GM10847 (cell line): ENCODE measurements around the gene SORCS3.

Source experiments
- POLR2A ChIP-seq: IDR thresholded peaks from 2 replicates; pipeline ENCODE4 v1.6.1; 2011; ENCODE audit not compliant: insufficient read length; ENCODE audit errors: extremely low read depth

Gene SORCS3

GRCh38 chr10:104892879-104893617 lies 252.0 kb downstream of the SORCS3 start:
- no peak for TF ChIP-seq POLR2A

- TF ChIP-seq POLR2A, result no peak
Measured at GRCh38 chr10:104893701-104894100, 252.6 kb downstream of the SORCS3 start.

DNA sequence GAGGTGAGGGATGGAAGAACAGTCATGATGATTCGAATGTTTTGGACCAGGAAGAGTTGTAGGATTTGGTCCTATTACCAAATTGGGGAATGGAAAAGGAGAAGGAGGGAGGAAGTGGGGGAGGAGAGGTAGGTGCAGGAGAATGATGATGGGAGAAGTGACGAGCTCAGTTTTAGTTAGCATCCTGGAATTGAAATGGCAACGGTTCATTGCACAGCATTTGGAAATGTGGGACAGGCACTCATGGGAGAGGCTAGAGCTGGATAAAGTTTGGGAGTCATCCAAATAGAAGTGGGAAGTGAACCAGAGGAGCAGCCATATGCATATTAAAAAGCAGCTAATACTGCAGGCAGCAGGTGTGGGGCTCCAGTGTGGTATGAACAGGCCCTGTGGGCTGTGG lies 253.6 kb downstream of the SORCS3 start:
- no peak for TF ChIP-seq POLR2A

DNA sequence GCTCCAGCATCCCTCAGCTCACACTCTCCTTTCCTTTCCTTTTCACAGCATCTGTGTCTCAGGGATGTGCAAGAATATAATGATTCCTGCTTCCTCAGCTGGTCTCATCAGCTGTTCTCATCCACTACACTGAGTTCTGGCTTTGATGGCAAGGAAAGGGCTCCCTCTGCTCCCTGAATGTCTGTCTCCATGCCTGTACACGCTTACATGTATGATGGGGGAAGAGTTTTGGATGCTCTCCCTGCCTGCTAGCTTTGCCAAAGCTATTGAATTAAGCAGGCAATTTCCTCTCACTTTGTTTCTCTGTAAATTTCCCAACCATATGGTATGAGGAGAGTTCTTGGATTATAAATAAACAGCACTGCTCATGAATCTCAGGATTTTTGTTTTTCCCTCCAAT lies 254.5 kb downstream of the SORCS3 start:
- TF ChIP-seq POLR2A, result no peak

GRCh38 chr10:104895981-104896380 lies 254.9 kb downstream of the SORCS3 start:
- no peak for TF ChIP-seq POLR2A

GRCh38 chr10:104897696-104898095 lies 256.6 kb downstream of the SORCS3 start:
- TF ChIP-seq POLR2A, result no peak

DNA sequence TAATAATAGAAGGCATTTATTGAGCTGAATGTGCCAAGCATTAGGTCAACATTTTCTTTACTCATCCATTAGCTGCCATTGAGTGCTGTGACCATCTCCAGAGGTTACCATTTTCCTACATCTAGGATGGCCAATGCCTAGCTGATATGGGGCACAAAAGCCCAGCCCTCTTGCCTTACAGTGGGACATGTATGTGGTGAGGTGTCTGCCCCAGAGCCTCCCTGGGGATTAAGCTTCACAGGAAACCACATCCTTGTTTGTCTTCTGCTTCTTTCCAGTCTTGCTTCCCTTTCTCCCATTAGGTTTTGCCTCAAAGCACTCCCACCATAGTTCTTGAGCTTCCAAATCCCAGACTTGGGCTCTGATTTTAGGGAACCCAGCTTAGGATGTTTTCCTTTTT lies 258.7 kb downstream of the SORCS3 start:
- no peak for TF ChIP-seq POLR2A

DNA sequence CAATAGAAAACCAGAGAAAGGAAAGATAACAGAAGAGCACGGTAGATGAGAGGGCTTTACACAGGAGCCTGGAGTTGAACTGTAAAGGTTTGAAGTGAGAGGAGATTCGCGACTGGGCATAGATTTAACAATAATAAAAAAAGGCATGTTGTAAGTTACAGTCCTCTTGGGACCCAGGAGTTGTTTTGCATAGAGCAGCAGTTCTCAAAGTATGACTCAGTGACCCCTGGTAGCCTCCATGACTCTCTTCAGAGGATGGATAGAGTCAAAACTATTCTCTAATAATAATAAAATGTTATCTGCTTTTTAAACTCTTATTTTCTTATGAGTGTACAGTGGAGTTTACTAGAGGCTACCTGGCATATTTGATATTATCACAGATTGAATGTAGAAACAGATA lies 262.3 kb downstream of the SORCS3 start:
- no peak for TF ChIP-seq POLR2A

DNA sequence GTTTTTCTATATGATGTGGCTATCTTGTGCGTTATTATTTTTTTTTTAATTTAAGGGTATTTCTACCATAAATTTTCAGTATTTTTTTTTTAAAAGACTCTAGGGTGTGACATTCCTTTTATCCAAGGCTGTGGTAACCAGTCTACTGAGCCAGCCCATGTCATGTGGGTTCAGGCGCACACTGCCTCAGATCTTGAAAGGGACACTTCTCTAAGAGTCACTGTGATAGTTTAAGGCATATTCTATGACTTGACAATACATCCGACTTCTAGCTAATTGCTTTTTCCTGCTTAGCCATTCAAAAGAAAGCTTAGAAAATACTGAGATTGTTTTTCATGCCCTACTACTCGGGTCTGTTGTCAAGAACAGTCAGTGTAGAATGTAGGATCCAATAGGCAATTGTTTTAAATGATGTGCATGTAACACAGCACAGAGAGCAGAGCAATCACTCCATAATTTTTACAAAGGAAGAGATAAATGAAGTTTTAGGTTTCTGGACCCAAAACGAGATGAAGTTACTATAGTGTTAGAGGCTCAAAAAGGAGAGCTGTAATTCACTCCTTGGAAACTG lies 263.7 kb downstream of the SORCS3 start:
- no peak for TF ChIP-seq POLR2A

DNA sequence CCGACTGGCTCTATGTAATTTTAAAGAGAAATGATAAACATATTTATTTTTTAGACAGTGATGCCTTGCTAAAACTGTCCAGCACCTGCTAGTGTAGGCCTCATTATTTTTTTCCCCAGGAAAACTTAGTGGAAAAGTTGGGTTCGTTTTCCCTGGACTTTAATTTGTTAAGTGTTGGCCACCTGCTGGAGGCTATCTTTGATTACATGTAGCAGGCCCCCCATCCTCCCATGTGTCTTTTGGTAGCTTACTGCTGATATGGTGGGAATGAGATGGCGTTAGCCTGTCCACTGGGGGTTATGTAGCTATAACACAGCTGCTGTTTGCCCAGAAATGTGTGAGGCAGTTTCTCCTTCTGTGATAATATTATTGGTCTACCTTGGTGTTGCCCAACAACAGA lies 265.0 kb downstream of the SORCS3 start:
- TF ChIP-seq POLR2A, result no peak

- TF ChIP-seq POLR2A, result no peak
Measured at GRCh38 chr10:104907521-104907920, 266.4 kb downstream of the SORCS3 start.

- TF ChIP-seq POLR2A, result no peak
Measured at GRCh38 chr10:104908581-104908980, 267.5 kb downstream of the SORCS3 start.

DNA sequence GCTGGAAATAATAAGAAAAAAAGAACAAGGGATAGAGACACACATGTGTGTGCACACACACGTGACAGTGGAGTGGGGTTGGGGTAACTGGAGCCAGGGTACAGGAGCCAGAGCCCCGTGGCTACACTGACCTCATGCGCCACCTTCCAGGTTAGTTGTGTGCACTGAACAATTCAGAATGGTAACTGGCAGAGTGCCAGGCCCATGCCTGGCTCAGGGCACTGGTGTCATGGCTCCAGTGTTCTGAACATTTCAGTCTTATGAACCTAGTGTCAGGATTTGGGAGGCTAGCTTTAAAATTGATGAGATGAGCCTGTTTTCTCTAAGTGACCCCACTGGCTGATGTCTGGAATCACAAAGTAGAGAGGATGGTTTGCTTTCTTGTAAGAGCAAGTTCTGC lies 269.6 kb downstream of the SORCS3 start:
- TF ChIP-seq POLR2A, result no peak

DNA sequence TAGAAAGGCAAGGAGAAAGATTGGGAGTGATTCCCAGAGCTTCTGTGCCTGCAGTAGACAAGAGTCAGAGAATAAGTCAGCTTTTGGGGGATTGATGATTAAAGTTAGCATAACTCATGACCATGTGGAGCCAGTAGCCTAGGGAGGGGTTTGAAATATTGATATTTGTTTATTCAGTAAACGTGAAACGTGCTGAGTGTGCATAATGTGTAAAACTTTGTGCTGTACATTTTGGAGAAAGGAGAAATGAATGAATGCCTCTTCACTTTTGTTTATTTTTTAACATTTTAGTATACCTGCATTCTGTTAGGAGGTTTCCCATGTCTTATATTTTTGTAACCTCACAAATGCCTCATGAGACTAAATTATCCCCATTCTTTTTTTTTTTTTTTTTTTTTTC lies 272.3 kb downstream of the SORCS3 start:
- TF ChIP-seq POLR2A, result no peak

DNA sequence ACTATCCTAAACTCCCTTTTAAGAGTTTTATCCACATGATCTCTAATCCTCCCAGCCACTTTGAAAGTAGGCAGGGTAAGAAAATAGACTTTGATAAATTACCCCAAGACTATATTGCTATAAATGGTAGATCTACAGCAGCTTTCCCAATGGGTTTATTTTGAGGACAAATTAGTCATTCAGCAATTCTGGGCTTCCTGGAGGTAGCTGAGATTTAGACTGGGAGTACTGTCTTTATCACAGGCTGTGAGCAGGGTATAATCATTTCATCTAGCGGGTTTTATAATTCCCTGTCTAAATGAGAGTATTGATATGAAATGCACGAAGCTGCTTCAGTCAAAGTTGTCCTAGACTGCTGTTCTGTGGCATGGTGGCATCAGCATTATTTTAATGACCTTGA lies 279.4 kb downstream of the SORCS3 start:
- TF ChIP-seq POLR2A, result no peak

- TF ChIP-seq POLR2A, result no peak
Measured at GRCh38 chr10:104921763-104922162, 280.7 kb downstream of the SORCS3 start.

GRCh38 chr10:104922810-104923209 lies 281.7 kb downstream of the SORCS3 start:
- no peak for TF ChIP-seq POLR2A

GRCh38 chr10:104923501-104923900 lies 282.4 kb downstream of the SORCS3 start:
- TF ChIP-seq POLR2A, result no peak
